ENCODE results near the gene KLRF1. TPM values are rescaled to one million over a fixed set of nuclear protein-coding genes. Genes with fewer than 3 reads are reported as not detected.

Gene KLRF1, protein sequence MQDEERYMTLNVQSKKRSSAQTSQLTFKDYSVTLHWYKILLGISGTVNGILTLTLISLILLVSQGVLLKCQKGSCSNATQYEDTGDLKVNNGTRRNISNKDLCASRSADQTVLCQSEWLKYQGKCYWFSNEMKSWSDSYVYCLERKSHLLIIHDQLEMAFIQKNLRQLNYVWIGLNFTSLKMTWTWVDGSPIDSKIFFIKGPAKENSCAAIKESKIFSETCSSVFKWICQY
- polyA plus RNA-seq (2013): 1.5 TPM

DNA sequence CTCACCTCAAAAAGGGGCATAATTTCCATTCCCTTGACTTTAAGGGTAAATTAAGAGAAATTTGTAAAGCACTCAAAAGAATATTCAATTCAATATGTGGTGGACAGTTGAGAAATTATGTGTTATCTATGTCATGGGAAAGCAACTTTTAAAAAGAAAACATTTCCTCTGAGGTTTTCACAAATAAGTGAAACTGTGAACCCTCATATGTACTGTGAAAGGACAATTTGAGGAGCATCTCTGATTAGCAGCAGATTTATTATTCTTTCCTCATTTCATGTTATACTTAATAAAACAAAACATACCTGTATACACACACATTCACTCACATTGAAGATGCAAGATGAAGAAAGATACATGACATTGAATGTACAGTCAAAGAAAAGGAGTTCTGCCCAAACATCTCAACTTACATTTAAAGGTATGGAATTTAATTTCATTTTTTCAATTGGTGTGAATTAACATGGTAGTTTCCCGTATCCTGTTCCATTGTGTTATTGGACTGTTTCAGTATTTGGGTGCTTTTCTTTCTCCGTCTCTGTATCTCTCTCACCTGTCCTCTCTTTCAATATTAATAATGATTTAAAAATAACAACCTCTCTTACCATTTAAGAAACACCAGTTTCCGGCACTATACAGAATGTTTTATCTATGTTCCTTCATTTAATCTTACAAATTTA lies at the start of gene KLRF1:
TSS of gene KLRF1 (plus strand) at position 273 of the 680 bp plus-strand sequence. CDS start at position 337, 64 bp downstream.
- H3K36me3 ChIP-seq (ENCODE audit: control insufficient read depth in 4 of 4, insufficient read depth in 4 of 4, low read length in 3 of 4): no peaks in the 10 kb centered on the region
- WGBS (ENCODE audit: insufficient coverage): no CpG with 5 or more reads among the region's 3 CpGs
- H3K4me3 ChIP-seq (ENCODE audit: control insufficient read depth in 1 of 7, extremely low read depth in 1 of 7, insufficient read depth in 4 of 7, low read depth in 2 of 7, low read length in 6 of 7): no peak within 1 kb of the TSS
- H3K27me3 ChIP-seq (replicated peaks in 2 of 5; ENCODE audit: control insufficient read depth in 4 of 5, insufficient read depth in 5 of 5, low read length in 4 of 5): no peaks in the 10 kb centered on the region
- DNase-seq: no peak
- H3K9me3 ChIP-seq (ENCODE audit: control extremely low read depth in 1 of 5, control insufficient read depth in 4 of 5, insufficient read depth in 2 of 5, low read depth in 1 of 5, low read length in 4 of 5): no peaks in the 10 kb centered on the region
- POLR2A ChIA-PET: no interaction called here
- H3K27ac ChIP-seq (ENCODE audit: insufficient read depth in 1 of 2, low read depth in 1 of 2, low read length in 2 of 2, poor library complexity in 1 of 2, severe bottlenecking in 2 of 2): no peak within 1 kb of the TSS
- H3K4me1 ChIP-seq (ENCODE audit: control extremely low read depth in 1 of 4, control insufficient read depth in 4 of 4, insufficient read depth in 4 of 4, low read length in 3 of 4): no peaks in the 10 kb centered on the region
- CTCF ChIA-PET: interaction anchor here (1.7 kb wide), 1 partner anchor 10 kb away, joined by 3 read pairs; no protein-coding TSS in a partner anchor

DNA sequence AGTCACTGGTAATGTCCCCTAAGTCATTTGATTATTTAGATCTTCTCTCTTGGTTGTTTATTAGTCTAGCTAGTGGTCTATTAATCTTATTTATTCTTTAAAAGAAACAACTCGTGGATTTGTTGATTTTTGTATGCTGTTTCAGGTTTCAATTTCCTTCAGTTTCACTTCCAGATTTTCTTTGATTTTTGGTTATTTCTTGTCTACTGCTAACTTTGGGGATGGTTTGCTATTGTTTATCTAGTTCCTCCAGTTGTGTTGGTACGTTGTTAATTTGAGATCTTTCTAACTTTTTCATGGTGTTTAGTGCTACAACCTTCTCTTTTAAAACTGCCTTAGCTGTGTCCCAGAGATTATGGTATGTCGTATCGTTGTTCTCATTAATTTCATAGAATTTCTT lies 48.1 kb upstream of the KLRF1 start:
- Histone ChIP-seq H3K36me3 (ENCODE audit: control insufficient read depth in 4 of 4, insufficient read depth in 4 of 4, low read length in 3 of 4) (no peaks in the 10 kb centered on the region), H3K4me3 (ENCODE audit: control insufficient read depth in 1 of 7, extremely low read depth in 1 of 7, insufficient read depth in 4 of 7, low read depth in 2 of 7, low read length in 6 of 7) (no peak overlapping the region), H3K27ac (ENCODE audit: insufficient read depth in 1 of 2, low read depth in 1 of 2, low read length in 2 of 2, poor library complexity in 1 of 2, severe bottlenecking in 2 of 2) (no peak overlapping the region), H3K9me3 (ENCODE audit: control extremely low read depth in 1 of 5, control insufficient read depth in 4 of 5, insufficient read depth in 2 of 5, low read depth in 1 of 5, low read length in 4 of 5) (peaks cover 0 to 3% (median 0%) of the 10 kb centered on the region in 5 experiments), H3K27me3 (replicated peaks in 2 of 5; ENCODE audit: control insufficient read depth in 4 of 5, insufficient read depth in 5 of 5, low read length in 4 of 5) (no peaks in the 10 kb centered on the region), H3K4me1 (ENCODE audit: control extremely low read depth in 1 of 4, control insufficient read depth in 4 of 4, insufficient read depth in 4 of 4, low read length in 3 of 4) (peaks cover 3 to 19% (median 15%) of the 10 kb centered on the region in 4 experiments)
- ChIA-PET POLR2A (no interaction called here), CTCF (interaction anchor here (1.0 to 1.5 kb wide), 3 partner anchors 9 to 25 kb away, joined by 3 to 4 read pairs (median 4); no protein-coding TSS in a partner anchor)
- no peak for DNase-seq
- no CpG with 5 or more reads among the region's 4 CpGs for WGBS (ENCODE audit: insufficient coverage)

DNA sequence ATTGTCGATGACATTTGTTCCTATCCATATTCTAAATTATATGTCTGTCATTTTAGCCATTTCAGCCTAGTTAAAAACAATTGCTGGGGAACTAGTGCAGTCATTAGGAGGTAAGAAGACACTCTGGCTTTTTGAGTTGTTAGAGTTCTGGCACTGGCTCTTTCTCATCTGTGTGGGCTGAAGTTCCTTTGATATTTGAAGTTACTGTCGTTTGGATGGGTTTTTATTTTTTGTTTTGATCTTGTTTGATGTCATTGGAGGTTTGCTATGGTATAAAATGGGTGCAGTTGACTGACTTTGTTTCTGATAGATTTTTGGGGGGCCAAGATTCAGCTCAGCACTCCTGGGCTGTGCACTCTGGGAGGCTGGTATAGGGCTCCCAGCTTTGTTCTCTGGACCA lies 45.9 kb upstream of the KLRF1 start:
- ChIA-PET POLR2A (interaction anchor here (0.5 to 0.6 kb wide), 2 partner anchors 10 to 14 kb away, joined by 3 read pairs; no protein-coding TSS in a partner anchor), CTCF (interaction anchor here (1.0 to 1.9 kb wide), 3 partner anchors 9 to 16 kb away, joined by 3 to 5 read pairs (median 4); no protein-coding TSS in a partner anchor)
- peaks cover 0 to 3% (median 0%) of the 10 kb centered on the region in 5 experiments for H3K9me3 ChIP-seq (ENCODE audit: control extremely low read depth in 1 of 5, control insufficient read depth in 4 of 5, insufficient read depth in 2 of 5, low read depth in 1 of 5, low read length in 4 of 5)
- H3K4me3 ChIP-seq (ENCODE audit: control insufficient read depth in 1 of 7, extremely low read depth in 1 of 7, insufficient read depth in 4 of 7, low read depth in 2 of 7, low read length in 6 of 7): no peak overlapping the region
- H3K27ac ChIP-seq (ENCODE audit: insufficient read depth in 1 of 2, low read depth in 1 of 2, low read length in 2 of 2, poor library complexity in 1 of 2, severe bottlenecking in 2 of 2): no peak overlapping the region
- no peaks in the 10 kb centered on the region for H3K36me3 ChIP-seq (ENCODE audit: control insufficient read depth in 4 of 4, insufficient read depth in 4 of 4, low read length in 3 of 4)
- WGBS (ENCODE audit: insufficient coverage): no CpG with 5 or more reads among the region's 2 CpGs
- H3K27me3 ChIP-seq (replicated peaks in 2 of 5; ENCODE audit: control insufficient read depth in 4 of 5, insufficient read depth in 5 of 5, low read length in 4 of 5): no peaks in the 10 kb centered on the region
- DNase-seq: no peak
- peaks cover 0 to 2% (median under 1%) of the 10 kb centered on the region in 4 experiments for H3K4me1 ChIP-seq (ENCODE audit: control extremely low read depth in 1 of 4, control insufficient read depth in 4 of 4, insufficient read depth in 4 of 4, low read length in 3 of 4)

DNA sequence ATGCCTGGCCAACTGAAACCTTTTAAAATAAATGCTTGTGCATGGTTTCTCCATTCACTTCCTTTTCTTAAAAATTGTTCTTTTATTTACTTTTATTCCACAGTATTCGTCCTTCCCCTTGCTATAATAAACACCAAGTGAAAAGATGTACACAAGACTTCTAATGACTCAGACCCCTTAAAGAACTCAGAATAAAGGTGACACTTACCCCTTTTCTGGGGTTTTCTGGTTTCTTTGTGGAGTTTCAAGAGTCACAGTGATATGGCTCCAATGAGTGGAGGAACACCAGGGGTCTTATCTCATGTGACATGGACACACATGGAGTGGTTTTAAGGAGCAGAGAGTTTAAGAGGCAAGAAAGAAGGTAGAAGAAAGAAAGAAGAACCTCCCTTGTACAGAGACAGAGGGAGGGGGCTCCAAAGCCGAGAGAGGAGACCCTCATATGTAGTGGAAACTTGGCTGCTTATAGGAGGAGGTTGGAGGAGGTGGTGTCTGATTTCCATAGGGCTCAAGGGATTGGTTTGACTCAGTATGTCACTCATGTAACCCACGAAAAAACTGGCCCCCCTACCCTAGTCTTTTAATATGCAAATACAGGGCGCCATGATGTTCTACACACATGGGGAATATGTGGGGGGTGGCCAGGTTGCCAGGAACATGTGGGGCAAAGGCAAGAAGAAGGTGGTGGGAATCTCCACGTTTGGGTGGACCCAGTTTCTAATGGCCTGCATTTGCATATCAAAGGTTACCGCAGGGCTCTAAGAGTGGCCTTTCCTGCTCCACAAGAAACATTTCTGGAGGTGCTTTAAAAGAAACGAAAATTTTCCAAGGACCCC lies 44.5 kb upstream of the KLRF1 start:
- Histone ChIP-seq H3K27me3 (replicated peaks in 2 of 5; ENCODE audit: control insufficient read depth in 4 of 5, insufficient read depth in 5 of 5, low read length in 4 of 5) (no peaks in the 10 kb centered on the region), H3K4me1 (ENCODE audit: control extremely low read depth in 1 of 4, control insufficient read depth in 4 of 4, insufficient read depth in 4 of 4, low read length in 3 of 4) (peaks cover 0 to 2% (median 0%) of the 10 kb centered on the region in 4 experiments), H3K4me3 (ENCODE audit: control insufficient read depth in 1 of 7, extremely low read depth in 1 of 7, insufficient read depth in 4 of 7, low read depth in 2 of 7, low read length in 6 of 7) (no peak overlapping the region), H3K36me3 (ENCODE audit: control insufficient read depth in 4 of 4, insufficient read depth in 4 of 4, low read length in 3 of 4) (no peaks in the 10 kb centered on the region), H3K9me3 (ENCODE audit: control extremely low read depth in 1 of 5, control insufficient read depth in 4 of 5, insufficient read depth in 2 of 5, low read depth in 1 of 5, low read length in 4 of 5) (peaks cover 0 to 3% (median 0%) of the 10 kb centered on the region in 5 experiments), H3K27ac (ENCODE audit: insufficient read depth in 1 of 2, low read depth in 1 of 2, low read length in 2 of 2, poor library complexity in 1 of 2, severe bottlenecking in 2 of 2) (no peak overlapping the region)
- ChIA-PET CTCF (interaction anchor here (1.9 kb wide), 1 partner anchor 10 kb away, joined by 5 read pairs; no protein-coding TSS in a partner anchor), POLR2A (no interaction called here)
- DNase-seq: no peak
- WGBS (ENCODE audit: insufficient coverage): 100% methylated on average over 6 of the region's 7 CpGs

DNA sequence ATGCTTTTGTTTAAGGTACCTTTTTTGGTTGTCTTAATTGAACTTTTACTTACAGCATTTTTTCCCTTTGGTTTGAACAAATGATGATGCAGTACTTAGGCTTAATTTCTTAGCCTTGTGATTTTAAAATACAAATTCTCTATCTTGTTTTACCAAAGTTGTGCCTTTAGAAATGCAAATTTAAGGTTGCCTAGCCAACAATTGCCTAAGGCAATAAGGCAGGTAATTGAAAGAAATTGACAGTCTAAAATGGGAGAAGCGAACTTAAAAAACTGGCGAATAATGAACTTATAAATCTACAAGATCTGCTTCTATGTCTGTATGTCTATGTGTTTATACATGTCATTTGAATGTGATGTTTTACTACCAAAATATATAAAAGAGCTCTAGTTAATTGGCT lies 43.0 kb upstream of the KLRF1 start:
- H3K36me3 ChIP-seq (ENCODE audit: control insufficient read depth in 4 of 4, insufficient read depth in 4 of 4, low read length in 3 of 4): no peaks in the 10 kb centered on the region
- H3K9me3 ChIP-seq (ENCODE audit: control extremely low read depth in 1 of 5, control insufficient read depth in 4 of 5, insufficient read depth in 2 of 5, low read depth in 1 of 5, low read length in 4 of 5): peaks cover 0 to 5% (median 0%) of the 10 kb centered on the region in 5 experiments
- ChIA-PET POLR2A (no interaction called here), CTCF (no interaction called here)
- H3K27ac ChIP-seq (ENCODE audit: insufficient read depth in 1 of 2, low read depth in 1 of 2, low read length in 2 of 2, poor library complexity in 1 of 2, severe bottlenecking in 2 of 2): no peak overlapping the region
- peaks cover 0 to 2% (median 0%) of the 10 kb centered on the region in 4 experiments for H3K4me1 ChIP-seq (ENCODE audit: control extremely low read depth in 1 of 4, control insufficient read depth in 4 of 4, insufficient read depth in 4 of 4, low read length in 3 of 4)
- no peaks in the 10 kb centered on the region for H3K27me3 ChIP-seq (replicated peaks in 2 of 5; ENCODE audit: control insufficient read depth in 4 of 5, insufficient read depth in 5 of 5, low read length in 4 of 5)
- WGBS (ENCODE audit: insufficient coverage): no CpG with 5 or more reads among the region's 2 CpGs
- DNase-seq: no peak
- no peak overlapping the region for H3K4me3 ChIP-seq (ENCODE audit: control insufficient read depth in 1 of 7, extremely low read depth in 1 of 7, insufficient read depth in 4 of 7, low read depth in 2 of 7, low read length in 6 of 7)

DNA sequence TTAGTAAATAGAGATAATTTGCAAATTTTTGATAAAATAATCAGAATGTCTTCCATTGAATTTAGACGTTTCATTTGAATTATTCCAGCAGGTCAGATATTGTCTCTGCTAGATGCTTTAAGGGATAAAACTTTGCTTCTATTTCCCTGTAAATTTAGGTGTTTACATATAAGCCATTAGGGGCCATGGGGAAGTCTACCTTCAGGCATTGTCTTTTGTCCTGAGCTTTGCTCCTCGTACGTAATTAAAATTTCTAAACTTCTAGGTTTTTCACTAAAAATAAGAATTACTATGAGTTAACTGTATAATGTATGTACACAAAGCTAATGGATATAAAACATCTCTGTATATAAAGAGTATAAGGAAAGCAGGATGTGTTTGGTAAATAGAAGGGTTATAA lies 42.5 kb upstream of the KLRF1 start:
- H3K9me3 ChIP-seq (ENCODE audit: control extremely low read depth in 1 of 5, control insufficient read depth in 4 of 5, insufficient read depth in 2 of 5, low read depth in 1 of 5, low read length in 4 of 5): peaks cover 0 to 4% (median 0%) of the 10 kb centered on the region in 5 experiments
- H3K4me1 ChIP-seq (ENCODE audit: control extremely low read depth in 1 of 4, control insufficient read depth in 4 of 4, insufficient read depth in 4 of 4, low read length in 3 of 4): peaks cover 0 to 2% (median 0%) of the 10 kb centered on the region in 4 experiments
- no peak overlapping the region for H3K27ac ChIP-seq (ENCODE audit: insufficient read depth in 1 of 2, low read depth in 1 of 2, low read length in 2 of 2, poor library complexity in 1 of 2, severe bottlenecking in 2 of 2)
- H3K27me3 ChIP-seq (replicated peaks in 2 of 5; ENCODE audit: control insufficient read depth in 4 of 5, insufficient read depth in 5 of 5, low read length in 4 of 5): no peaks in the 10 kb centered on the region
- H3K4me3 ChIP-seq (ENCODE audit: control insufficient read depth in 1 of 7, extremely low read depth in 1 of 7, insufficient read depth in 4 of 7, low read depth in 2 of 7, low read length in 6 of 7): peak overlapping the region in 2 of 7 experiments; percentile 39 to 55
- no peaks in the 10 kb centered on the region for H3K36me3 ChIP-seq (ENCODE audit: control insufficient read depth in 4 of 4, insufficient read depth in 4 of 4, low read length in 3 of 4)
- CTCF ChIA-PET: interaction anchor here (0.8 kb wide), 1 partner anchor 34 kb away, joined by 3 read pairs; no protein-coding TSS in a partner anchor
- 100% methylated on average over 1 of the region's 3 CpGs for WGBS (ENCODE audit: insufficient coverage)
- POLR2A ChIA-PET: no interaction called here
- DNase-seq: no peak
